PC-9 (cell line): ENCODE data around the gene RAP1GAP2. TPM values are rescaled to one million over a fixed set of nuclear protein-coding genes. Genes with fewer than 3 reads are reported as not detected.
"Not testable (repeated sequence)": the region's sequence is repeated elsewhere in the genome, so short reads cannot be mapped to it uniquely, and the experiment has no call there.

ENCODE experiments used
- BruUV-seq: library from RNA; stranded (reverse); fragments of 400-500 nt; replicated peaks from 2 replicates; lab custom pipeline; 2021; lab: Mats Ljungman, UMichigan
- CTCF ChIA-PET: fragments of 300-600 bp; sonication (Branson Sonifier 250); formaldehyde crosslinking; loops from one replicate; lab custom pipeline; 2022; ENCODE audit warnings: antibody characterized with exemption; lab: Charles Lee
- POLR2A ChIA-PET: fragments of 300-600 bp; sonication (Branson Sonifier 250); formaldehyde crosslinking; loops from one replicate; lab custom pipeline; 2022; ENCODE audit warnings: antibody characterized with exemption; ENCODE audit not compliant: unreplicated experiment; lab: Charles Lee
- DNase-seq, 2 experiments: peaks; one replicate each; pipeline versions ENCODE4 v3.0.0 to v3.0.0-alpha.2; 2015 to 2022; ENCODE audit warnings: mixed read lengths in 1 of 2
- H2AFZ ChIP-seq: fragments of 200-600 bp; sonication (generic); 2 replicates; pipeline ENCODE4 v1.8.1; 2017; ENCODE audit warnings: antibody characterized with exemption
- H3F3A ChIP-seq: fragments of 200-600 bp; sonication (generic); 2 replicates; pipeline ENCODE4 v1.8.1; 2017; ENCODE audit warnings: antibody characterized with exemption, mild to moderate bottlenecking, low read depth; ENCODE audit not compliant: insufficient read depth
- H3K27ac ChIP-seq: fragments of 200-600 bp; sonication (generic); 2 replicates; pipeline ENCODE4 v1.6.1; 2016; ENCODE audit warnings: mixed run types
- H3K27me3 ChIP-seq: fragments of 200-600 bp; sonication (generic); 2 replicates; pipeline ENCODE4 v1.6.1; 2016; ENCODE audit warnings: low read depth, mixed run types; ENCODE audit not compliant: insufficient read depth
- H3K36me3 ChIP-seq: fragments of 200-600 bp; sonication (generic); 2 replicates; pipeline ENCODE4 v1.6.1; 2016; ENCODE audit warnings: low read depth, mixed run types
- H3K4me1 ChIP-seq: fragments of 200-600 bp; sonication (generic); replicated peaks from 2 replicates; pipeline ENCODE4 v1.6.1; 2016; ENCODE audit warnings: mixed run types; ENCODE audit not compliant: insufficient read depth
- H3K4me2 ChIP-seq: fragments of 200-600 bp; sonication (generic); 2 replicates; pipeline ENCODE4 v1.6.1; 2017; ENCODE audit warnings: mixed run types
- H3K4me3 ChIP-seq: fragments of 200-600 bp; sonication (generic); 2 replicates; pipeline ENCODE4 v1.6.1; 2016; ENCODE audit warnings: mixed run types
- H3K79me2 ChIP-seq: fragments of 200-600 bp; sonication (generic); 2 replicates; pipeline ENCODE4 v1.6.1; 2017; ENCODE audit warnings: low read depth, mixed run types
- H3K9me2 ChIP-seq: fragments of 200-600 bp; sonication (generic); 2 replicates; pipeline ENCODE4 v1.8.1; 2017; ENCODE audit warnings: mild to moderate bottlenecking; ENCODE audit not compliant: insufficient read depth
- H3K9me3 ChIP-seq: fragments of 200-600 bp; sonication (generic); 2 replicates; pipeline ENCODE4 v1.8.1; 2016; ENCODE audit warnings: low read depth; ENCODE audit not compliant: insufficient read depth
- H4K20me1 ChIP-seq: fragments of 200-600 bp; sonication (generic); 2 replicates; pipeline ENCODE4 v1.8.1; 2017; ENCODE audit not compliant: insufficient read depth
- EZH2 ChIP-seq: fragments of 200-600 bp; sonication (generic); IDR thresholded peaks from 2 replicates; pipeline ENCODE4 v1.8.0; 2017; ENCODE audit warnings: antibody characterized with exemption, low read depth
- intact Hi-C: fragments of 100-400 bp; cut with micrococcal nuclease; formaldehyde crosslinking; loops from one replicate; pipeline ENCODE4 v1.10.0; 2022; ENCODE audit not compliant: unreplicated experiment
- total RNA-seq: library from RNA; stranded (reverse); gene quantifications from 2 replicates; pipeline ENCODE4 v1.2.3, GENCODE V29; 2021
- TF ChIP-seq, protein P1 (sequence below): fragments of 200-600 bp; sonication (generic); conservative IDR thresholded peaks from 2 replicates; pipeline ENCODE4 v1.6.1; 2017; ENCODE audit warnings: mixed run types, antibody characterized with exemption, mild to moderate bottlenecking, moderate library complexity

Gene RAP1GAP2
- total RNA-seq, 1 experiment from 2014 or later, result 10.1 TPM

DNA sequence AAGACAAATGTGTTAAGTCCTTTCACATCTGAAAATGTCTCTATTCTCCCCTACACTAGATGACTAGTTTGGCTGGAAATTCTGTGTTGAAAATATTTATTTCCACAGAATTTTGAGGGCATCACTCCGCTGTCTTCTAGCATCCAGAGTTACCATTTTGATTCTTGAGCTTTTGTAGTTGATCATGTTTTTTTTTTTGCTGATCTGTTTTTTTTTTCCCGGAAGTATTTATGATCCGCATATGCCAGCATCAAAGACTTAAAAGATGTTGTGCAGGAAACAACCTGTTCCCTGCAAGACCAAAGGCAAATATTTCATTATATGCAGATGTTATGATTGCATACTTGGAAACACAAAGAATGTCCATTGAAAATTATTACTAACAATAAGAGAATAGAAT lies 250.5 kb downstream of the RAP1GAP2 start:
- TF ChIP-seq, protein P1, sequence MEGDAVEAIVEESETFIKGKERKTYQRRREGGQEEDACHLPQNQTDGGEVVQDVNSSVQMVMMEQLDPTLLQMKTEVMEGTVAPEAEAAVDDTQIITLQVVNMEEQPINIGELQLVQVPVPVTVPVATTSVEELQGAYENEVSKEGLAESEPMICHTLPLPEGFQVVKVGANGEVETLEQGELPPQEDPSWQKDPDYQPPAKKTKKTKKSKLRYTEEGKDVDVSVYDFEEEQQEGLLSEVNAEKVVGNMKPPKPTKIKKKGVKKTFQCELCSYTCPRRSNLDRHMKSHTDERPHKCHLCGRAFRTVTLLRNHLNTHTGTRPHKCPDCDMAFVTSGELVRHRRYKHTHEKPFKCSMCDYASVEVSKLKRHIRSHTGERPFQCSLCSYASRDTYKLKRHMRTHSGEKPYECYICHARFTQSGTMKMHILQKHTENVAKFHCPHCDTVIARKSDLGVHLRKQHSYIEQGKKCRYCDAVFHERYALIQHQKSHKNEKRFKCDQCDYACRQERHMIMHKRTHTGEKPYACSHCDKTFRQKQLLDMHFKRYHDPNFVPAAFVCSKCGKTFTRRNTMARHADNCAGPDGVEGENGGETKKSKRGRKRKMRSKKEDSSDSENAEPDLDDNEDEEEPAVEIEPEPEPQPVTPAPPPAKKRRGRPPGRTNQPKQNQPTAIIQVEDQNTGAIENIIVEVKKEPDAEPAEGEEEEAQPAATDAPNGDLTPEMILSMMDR, result no peak
- TF ChIP-seq EZH2, result no peak
- no TSS peak for BruUV-seq
- no peak for DNase-seq
- ChIA-PET POLR2A (no interaction called here), CTCF (interaction anchor here (0.6 to 0.7 kb wide), 2 partner anchors 91 to 686 kb away, joined by 4 to 6 read pairs; no protein-coding TSS in a partner anchor)
- intact Hi-C loops, result loop anchor here (5.0 to 10.0 kb wide), 4 partner anchors 591 to 848 kb away; partner anchors contain the start of genes CAMKK1, CTNS, HASPIN and SHPK
- no peaks in the 10 kb centered on the region for H3K9me2 ChIP-seq
- H3K4me2 ChIP-seq, result no peak overlapping the region
- H4K20me1 ChIP-seq, result no peaks in the 10 kb centered on the region
- no peak overlapping the region for H3K4me3 ChIP-seq
- H3K79me2 ChIP-seq, result no peaks in the 10 kb centered on the region
- no peaks in the 10 kb centered on the region for H3F3A ChIP-seq
- H3K27ac ChIP-seq, result no peak overlapping the region
- H3K9me3 ChIP-seq, result peaks cover 7% of the 10 kb centered on the region; the same call in 1 of the 2 replicates
- H3K36me3 ChIP-seq, result no peaks in the 10 kb centered on the region
- no peaks in the 10 kb centered on the region; the same call in 1 of the 2 replicates for H3K4me1 ChIP-seq
- H2AFZ ChIP-seq, result no peak overlapping the region
- no peaks in the 10 kb centered on the region for H3K27me3 ChIP-seq

DNA sequence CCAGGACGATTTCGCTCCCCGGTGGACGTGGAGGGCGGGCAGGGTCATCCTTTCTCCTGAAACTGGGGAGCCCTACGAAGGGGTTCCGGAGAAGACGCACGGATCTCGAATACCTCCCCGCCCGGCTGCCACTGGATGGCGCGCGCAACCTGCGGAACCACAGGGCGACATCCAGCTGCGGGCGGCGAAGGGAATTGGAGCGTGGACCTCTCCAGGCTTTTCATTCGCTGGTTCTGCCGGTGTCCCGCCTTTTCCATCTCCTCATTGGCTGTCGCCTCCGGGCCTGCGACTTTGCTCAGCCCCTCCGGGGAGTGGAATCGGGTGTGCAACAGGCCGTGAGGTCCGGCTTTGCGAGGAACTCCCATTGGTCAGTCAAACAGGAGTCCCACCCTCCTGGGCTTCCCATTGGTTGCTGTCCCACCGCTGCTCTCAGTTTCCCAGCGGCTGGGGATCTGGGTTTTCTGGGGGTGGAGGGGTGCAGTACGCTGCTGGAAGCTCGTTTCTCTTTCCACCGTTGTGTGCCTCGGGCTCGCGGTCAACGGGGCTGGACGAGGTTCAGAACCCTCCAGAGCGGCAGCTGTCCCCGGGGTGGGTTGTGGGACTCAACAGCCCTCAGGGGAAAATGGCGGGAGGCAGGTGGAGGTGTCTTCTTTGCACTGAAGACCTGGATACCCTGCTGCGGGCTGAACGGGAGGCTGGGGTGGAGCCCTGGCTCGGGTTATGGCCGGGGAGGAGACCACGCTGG lies 252.7 kb downstream of the RAP1GAP2 start:
- Histone ChIP-seq H3K9me2 (no peaks in the 10 kb centered on the region), H3K4me1 (no peaks in the 10 kb centered on the region; the same call in 1 of the 2 replicates), H3K36me3 (no peaks in the 10 kb centered on the region), H3K27ac (no peak overlapping the region), H3K9me3 (peaks cover 4% of the 10 kb centered on the region; the same call in 1 of the 2 replicates), H3K79me2 (no peaks in the 10 kb centered on the region), H3K27me3 (no peaks in the 10 kb centered on the region), H2AFZ (peak overlapping the region; percentile 99), H3F3A (no peaks in the 10 kb centered on the region), H3K4me2 (peak overlapping the region; percentile 88), H4K20me1 (no peaks in the 10 kb centered on the region), H3K4me3 (peak overlapping the region; percentile 83)
- BruUV-seq, result no TSS peak
- ChIA-PET POLR2A (no interaction called here), CTCF (interaction anchor here (0.6 to 1.0 kb wide), 2 partner anchors 886 to 1243 kb away, joined by 3 to 4 read pairs; no protein-coding TSS in a partner anchor)
- TF ChIP-seq, protein P1, result peak; percentile 78
- no peak for TF ChIP-seq EZH2
- peak; percentile 88 to 94 for DNase-seq
- intact Hi-C loops, result loop anchor here (5.0 to 10.0 kb wide), 4 partner anchors 588 to 846 kb away; partner anchors contain the start of genes CAMKK1, CTNS, HASPIN and SHPK

- no peaks in the 10 kb centered on the region for H3K9me2 ChIP-seq
- H3K9me3 ChIP-seq, result no peaks in the 10 kb centered on the region
- no peaks in the 10 kb centered on the region for H4K20me1 ChIP-seq
- peak overlapping the region; percentile 99; the same call in 1 of the 2 replicates for H2AFZ ChIP-seq
- no peaks in the 10 kb centered on the region for H3K27me3 ChIP-seq
- ChIA-PET POLR2A (no interaction called here), CTCF (interaction anchor here (1.0 kb wide), 1 partner anchor 885 kb away, joined by 3 read pairs; no protein-coding TSS in a partner anchor)
- intact Hi-C loops, result loop anchor here (5.0 to 10.0 kb wide), 4 partner anchors 588 to 845 kb away; partner anchors contain the start of genes CAMKK1, CTNS, HASPIN and SHPK
- no peaks in the 10 kb centered on the region; the same call in 1 of the 2 replicates for H3K4me1 ChIP-seq
- no peak for DNase-seq
- no peak overlapping the region for H3K27ac ChIP-seq
- no peaks in the 10 kb centered on the region for H3F3A ChIP-seq
- no TSS peak for BruUV-seq
- TF ChIP-seq, protein P1, result no peak
- TF ChIP-seq EZH2, result no peak
- peak overlapping the region; percentile 88 for H3K4me2 ChIP-seq
- H3K36me3 ChIP-seq, result no peaks in the 10 kb centered on the region
- no peaks in the 10 kb centered on the region for H3K79me2 ChIP-seq
- H3K4me3 ChIP-seq, result peak overlapping the region; percentile 83; the same call in 1 of the 2 replicates
Observed at GRCh38 chr17:3049705-3050295, 253.6 kb downstream of the RAP1GAP2 start.

DNA sequence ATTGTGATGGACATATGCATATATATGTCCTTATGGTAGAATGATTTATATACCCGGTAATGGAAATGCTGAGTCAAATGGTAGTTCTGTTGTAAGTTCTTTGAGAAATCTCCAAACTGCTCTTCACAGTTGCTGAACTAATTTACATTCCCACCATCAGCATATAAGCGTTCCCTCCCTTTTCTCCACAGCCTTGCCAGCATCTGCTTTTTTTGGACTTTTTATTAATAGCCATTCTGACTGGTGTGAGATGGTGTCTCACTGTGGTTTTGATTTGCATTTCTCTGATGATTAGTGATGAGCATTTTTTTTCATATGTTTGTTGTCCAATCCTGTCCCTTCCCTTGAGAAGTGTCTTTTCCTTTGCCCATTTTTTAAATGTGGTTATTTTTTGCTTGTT lies 258.6 kb downstream of the RAP1GAP2 start:
- H4K20me1 ChIP-seq, H3K79me2 ChIP-seq, CTCF ChIA-PET, H3K4me3 ChIP-seq, H3K4me2 ChIP-seq, BruUV-seq, H3F3A ChIP-seq, H3K9me2 ChIP-seq, H3K27me3 ChIP-seq, H2AFZ ChIP-seq, H3K4me1 ChIP-seq, H3K36me3 ChIP-seq, DNase-seq, intact Hi-C loops, H3K27ac ChIP-seq, POLR2A ChIA-PET, H3K9me3 ChIP-seq: not testable (repeated sequence)
